Prostate gland (tissue), 2 donors: Measurements from ENCODE around the gene P2RY2.

Source experiments
- POLR2A ChIP-seq: fragments of 450-650 bp; IDR thresholded peaks from one replicate; pipeline ENCODE4 v1.6.1; 2016; ENCODE audit warnings: antibody characterized with exemption, mild to moderate bottlenecking
- TF ChIP-seq, protein P1 (sequence below), 4 experiments: fragments of 200-600 bp in 2 of 4; fragments of 450-650 bp in 2 of 4; sonication (generic) in 2 of 4; IDR thresholded peaks; 1 replicate in 3 of 4; 2 replicates in 1 of 4; pipeline ENCODE4 v1.5.1; 2016 to 2019; ENCODE audit warnings: antibody characterized with exemption in 4 of 4, mild to moderate bottlenecking in 2 of 4, moderate library complexity in 2 of 4

DNA sequence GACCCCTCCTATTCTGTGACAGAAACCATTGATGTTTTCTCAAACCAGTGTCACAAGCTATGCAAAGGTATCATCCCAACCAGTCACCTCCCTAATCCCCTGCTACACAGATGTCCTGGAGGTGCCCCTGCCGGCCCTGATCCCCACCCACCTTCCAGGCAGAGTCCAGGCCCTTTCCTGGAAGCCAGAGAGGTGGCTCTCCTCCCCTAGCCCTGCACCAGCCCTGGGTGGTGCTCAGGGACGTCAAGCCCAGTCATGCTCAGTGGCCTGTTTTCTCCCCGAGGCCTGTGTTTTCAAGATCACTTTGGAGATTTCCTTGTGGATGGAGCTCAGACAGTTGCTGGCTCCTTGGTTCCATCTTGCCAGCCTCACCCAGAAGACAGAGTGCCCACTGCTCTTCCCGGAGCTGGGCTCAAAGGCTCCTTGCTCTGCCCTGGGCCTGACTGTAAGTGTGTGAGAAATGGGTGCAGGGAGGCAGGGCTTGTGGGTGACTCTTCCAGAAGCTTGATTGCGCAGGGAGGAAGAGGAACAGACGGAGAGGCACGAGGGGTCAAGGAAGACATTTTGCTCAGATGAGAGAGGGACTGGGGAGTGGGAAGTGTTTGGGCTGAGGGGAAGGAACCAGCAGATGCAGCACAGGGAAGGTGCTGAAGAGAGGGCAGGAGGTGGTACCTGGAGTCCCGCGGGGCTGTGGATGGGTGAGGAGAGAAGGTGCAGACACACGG lies 65.4 kb downstream of the P2RY2 start:
- TF ChIP-seq POLR2A, result no peak
- TF ChIP-seq, protein P1, sequence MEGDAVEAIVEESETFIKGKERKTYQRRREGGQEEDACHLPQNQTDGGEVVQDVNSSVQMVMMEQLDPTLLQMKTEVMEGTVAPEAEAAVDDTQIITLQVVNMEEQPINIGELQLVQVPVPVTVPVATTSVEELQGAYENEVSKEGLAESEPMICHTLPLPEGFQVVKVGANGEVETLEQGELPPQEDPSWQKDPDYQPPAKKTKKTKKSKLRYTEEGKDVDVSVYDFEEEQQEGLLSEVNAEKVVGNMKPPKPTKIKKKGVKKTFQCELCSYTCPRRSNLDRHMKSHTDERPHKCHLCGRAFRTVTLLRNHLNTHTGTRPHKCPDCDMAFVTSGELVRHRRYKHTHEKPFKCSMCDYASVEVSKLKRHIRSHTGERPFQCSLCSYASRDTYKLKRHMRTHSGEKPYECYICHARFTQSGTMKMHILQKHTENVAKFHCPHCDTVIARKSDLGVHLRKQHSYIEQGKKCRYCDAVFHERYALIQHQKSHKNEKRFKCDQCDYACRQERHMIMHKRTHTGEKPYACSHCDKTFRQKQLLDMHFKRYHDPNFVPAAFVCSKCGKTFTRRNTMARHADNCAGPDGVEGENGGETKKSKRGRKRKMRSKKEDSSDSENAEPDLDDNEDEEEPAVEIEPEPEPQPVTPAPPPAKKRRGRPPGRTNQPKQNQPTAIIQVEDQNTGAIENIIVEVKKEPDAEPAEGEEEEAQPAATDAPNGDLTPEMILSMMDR (IDR thresholded peaks at IDR 0.05), result no peak
